ENCODE results near the gene PLOD1.

Gene PLOD1

DNA sequence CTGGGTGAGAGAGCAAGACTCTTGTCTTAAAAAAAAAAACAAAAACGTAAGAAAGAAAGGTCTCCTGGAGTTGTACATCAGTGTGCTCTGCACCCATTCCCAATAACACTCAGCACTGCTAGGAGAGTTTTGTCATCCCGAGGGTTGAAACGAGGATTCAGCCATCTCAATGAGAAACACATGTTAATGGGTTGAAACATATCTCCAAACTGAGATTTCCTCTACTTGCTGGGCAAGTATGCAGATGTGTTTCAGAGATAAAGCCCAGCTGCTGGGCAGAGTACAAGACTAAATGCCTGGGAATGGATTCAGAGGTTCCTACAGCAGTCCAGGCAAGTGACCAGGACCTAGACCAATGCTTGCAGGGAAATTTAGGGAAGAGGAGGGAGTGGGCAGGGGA is 43.1 kb downstream of the PLOD1 start:
- DNase-seq (ENCODE audit: low spot score) = no peak
- TF ChIP-seq, protein P1, sequence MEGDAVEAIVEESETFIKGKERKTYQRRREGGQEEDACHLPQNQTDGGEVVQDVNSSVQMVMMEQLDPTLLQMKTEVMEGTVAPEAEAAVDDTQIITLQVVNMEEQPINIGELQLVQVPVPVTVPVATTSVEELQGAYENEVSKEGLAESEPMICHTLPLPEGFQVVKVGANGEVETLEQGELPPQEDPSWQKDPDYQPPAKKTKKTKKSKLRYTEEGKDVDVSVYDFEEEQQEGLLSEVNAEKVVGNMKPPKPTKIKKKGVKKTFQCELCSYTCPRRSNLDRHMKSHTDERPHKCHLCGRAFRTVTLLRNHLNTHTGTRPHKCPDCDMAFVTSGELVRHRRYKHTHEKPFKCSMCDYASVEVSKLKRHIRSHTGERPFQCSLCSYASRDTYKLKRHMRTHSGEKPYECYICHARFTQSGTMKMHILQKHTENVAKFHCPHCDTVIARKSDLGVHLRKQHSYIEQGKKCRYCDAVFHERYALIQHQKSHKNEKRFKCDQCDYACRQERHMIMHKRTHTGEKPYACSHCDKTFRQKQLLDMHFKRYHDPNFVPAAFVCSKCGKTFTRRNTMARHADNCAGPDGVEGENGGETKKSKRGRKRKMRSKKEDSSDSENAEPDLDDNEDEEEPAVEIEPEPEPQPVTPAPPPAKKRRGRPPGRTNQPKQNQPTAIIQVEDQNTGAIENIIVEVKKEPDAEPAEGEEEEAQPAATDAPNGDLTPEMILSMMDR (IDR thresholded peaks at IDR 0.05; ENCODE audit: borderline replicate concordance, control extremely low read depth, extremely low read depth, insufficient read depth, missing control alignments) = no peak
- in situ Hi-C loops (cut with MboI; ENCODE audit: low sequenced_read_pairs, unreplicated experiment) = no loop called here

DNA sequence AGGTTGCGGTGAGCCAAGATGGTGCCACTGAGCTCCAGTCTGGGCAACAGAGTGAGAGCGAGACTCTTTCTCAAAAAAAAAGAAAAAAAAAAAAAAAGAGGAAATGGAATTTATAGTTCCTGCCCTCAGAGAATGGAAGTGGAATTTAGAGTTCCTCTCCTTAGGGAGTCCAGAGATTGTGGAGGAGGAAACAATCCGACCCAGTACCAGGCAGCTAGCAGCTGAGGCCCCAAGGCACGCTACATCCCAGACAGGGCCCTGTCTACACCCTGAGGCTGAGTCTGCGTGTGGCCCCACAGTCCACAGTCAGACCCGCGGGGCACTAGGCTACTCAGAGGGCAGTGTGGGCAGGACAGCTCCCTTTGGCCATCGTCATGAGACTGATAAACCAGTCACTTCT is 43.8 kb downstream of the PLOD1 start:
- no peak for DNase-seq (ENCODE audit: low spot score)
- TF ChIP-seq, protein P1 (IDR thresholded peaks at IDR 0.05; ENCODE audit: borderline replicate concordance, control extremely low read depth, extremely low read depth, insufficient read depth, missing control alignments) = no peak
- in situ Hi-C loops (cut with MboI; ENCODE audit: low sequenced_read_pairs, unreplicated experiment) = no loop called here

DNA sequence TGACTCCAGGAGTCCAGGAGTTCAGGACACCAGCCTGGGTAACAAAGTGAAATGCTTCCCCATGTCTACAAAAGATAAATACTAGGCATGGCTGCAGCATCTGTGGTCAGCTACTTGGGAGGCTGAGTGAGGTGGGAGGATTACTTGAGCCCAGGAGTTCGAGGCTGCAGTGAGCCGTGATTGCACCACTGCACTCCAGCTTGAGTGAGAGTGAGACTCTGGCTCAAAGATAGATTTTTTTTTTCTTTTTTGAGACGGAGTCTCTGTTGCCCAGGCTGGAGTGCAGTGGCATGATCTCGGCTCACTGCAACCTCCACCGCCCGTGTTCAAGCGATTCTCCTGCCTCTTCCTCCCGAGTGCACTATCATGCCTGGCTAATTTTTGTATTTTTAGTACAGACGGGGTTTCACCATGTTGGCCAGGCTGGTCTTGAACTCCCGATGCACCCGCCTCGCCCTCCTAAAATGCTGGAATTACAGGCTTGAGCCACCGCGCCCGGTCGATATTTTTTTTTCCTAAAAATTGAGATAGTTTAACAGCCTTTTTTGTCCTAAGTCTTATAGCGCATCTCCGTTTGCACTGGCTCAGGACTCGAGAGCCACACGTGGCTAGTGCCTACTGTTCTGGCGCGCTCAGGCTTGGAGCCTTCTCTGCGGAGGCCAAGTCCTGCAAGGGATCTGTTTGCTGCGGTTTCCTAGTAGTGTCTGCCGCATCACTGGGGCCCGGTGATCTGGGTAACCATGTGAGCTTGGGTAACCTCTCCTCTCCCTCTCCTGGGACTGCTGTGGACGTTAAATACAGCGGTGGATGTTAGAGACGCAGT is 44.7 kb downstream of the PLOD1 start:
- TF ChIP-seq, protein P1 (IDR thresholded peaks at IDR 0.05; ENCODE audit: borderline replicate concordance, control extremely low read depth, extremely low read depth, insufficient read depth, missing control alignments) = no peak
- in situ Hi-C loops (cut with MboI; ENCODE audit: low sequenced_read_pairs, unreplicated experiment) = no loop called here
- no peak for DNase-seq (ENCODE audit: low spot score)

DNA sequence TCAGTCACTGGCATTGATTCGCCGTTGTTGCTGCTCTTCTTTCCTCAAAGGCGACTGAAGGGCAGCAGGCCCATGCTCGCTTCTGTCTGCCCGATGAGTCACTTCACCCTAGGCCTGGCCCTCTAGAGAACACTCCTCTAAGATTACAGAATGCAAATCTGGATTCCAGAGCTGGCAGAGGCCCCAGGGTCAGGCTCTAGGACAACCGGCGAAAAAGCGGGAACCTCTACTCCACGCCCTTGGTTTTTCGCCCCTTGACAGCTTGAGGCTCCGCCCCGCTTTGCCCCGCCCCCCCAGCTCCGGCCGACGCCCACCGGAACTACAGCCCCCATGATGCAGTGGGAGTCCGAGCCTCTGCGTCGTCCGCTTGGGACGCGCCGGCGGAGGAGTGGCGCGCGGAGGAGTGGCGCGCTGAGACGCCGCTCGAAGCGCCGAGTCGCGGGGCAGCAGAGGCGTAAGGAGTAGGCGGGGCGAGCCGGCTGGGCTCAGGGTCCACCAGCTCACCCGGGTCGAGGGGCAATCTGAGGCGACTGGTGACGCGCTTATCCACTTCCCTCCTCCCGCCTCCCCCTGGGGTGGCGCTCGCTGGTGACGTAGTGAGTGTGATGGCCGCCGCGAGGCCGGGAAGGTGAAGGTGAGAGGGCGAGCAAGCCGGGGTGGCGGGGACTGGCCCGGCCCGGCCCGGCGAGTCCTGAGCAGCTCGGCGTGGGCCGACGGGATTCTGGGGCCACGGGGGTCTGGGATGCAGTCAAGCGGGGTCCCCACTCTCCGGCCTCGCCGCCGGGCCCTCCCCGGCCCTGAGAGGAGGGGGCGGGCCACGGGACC is 45.5 kb downstream of the PLOD1 start, which contains the start of gene MFN2:
Gene MFN2 (plus strand): TSS at position 594 of the 825 bp plus-strand sequence. CDS start 8,725 bp downstream, outside the sequence.
- TF ChIP-seq, protein P1 (IDR thresholded peaks at IDR 0.05; ENCODE audit: borderline replicate concordance, control extremely low read depth, extremely low read depth, insufficient read depth, missing control alignments) = no peak

DNA sequence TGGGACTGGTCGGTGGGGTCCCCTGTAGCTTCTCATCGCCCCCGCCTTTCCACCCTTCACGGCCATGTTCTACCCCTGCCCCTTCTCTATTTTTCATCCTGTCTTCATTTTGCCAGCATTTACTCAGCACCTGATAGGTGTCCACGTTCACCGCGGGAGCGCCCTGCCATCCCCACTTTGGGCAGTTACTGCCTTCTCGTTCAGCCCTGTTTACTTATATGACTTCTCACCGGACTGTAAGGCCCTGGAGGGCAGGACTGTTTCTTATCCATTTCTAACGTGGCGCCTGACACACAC is 46.1 kb downstream of the PLOD1 start:
- DNase-seq (ENCODE audit: low spot score) = no peak
- TF ChIP-seq, protein P1 (IDR thresholded peaks at IDR 0.05; ENCODE audit: borderline replicate concordance, control extremely low read depth, extremely low read depth, insufficient read depth, missing control alignments) = no peak
- in situ Hi-C loops (cut with MboI; ENCODE audit: low sequenced_read_pairs, unreplicated experiment) = no loop called here

More for the DNA sequence above, 45.5 kb downstream of the PLOD1 start, which contains the start of gene MFN2:
- in situ Hi-C loops (cut with MboI; ENCODE audit: low sequenced_read_pairs, unreplicated experiment) = no loop called here
- peak; percentile 98 for DNase-seq (ENCODE audit: low spot score)

DNA sequence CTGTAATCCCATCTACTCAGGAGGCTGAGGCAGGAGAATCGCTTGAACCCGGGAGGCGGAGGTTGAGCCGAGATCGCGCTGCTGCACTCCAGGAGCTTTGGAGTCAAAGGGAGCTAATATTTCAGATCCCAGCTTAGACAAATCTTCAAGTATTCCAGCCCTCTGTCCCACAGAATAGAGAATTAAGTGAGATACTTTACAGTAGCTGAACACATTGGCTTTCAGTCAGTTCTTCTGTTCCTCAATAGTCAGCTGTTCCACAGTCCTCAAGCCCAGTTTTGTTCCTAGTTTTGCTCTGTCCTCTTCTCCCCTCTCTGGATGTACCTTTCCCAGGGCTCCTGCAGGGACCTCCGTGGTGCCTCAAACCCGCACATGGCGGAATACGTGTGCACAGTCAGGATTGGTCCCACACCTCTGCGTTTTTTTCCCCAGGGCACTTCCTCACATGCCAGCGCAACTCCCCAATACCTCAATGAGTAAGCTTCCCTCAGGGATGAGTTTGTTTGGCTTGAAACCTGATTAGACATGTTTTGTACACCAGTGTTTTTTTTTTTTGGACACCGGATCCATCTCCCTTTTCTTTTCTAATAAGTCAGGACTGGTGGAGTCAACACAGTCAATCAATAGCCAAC is 47.0 kb downstream of the PLOD1 start:
- in situ Hi-C loops (cut with MboI; ENCODE audit: low sequenced_read_pairs, unreplicated experiment) = no loop called here
- TF ChIP-seq, protein P1 (IDR thresholded peaks at IDR 0.05; ENCODE audit: borderline replicate concordance, control extremely low read depth, extremely low read depth, insufficient read depth, missing control alignments) = no peak
- DNase-seq (ENCODE audit: low spot score) = no peak
